Tibial artery (tissue), 4 donors: Measurements from ENCODE around the gene SLC5A9.
"Not testable (repeated sequence)": the region's sequence is repeated elsewhere in the genome, so short reads cannot be mapped to it uniquely, and the experiment has no call there.

Experiments
- DNase-seq, 2 donors: peaks; one replicate each; pipeline ENCODE4 v3.0.0-alpha.2; 2019
- H3K27ac ChIP-seq, 2 donors: fragments of 200-600 bp; sonication (generic) in 1 of 2; 1 replicate in 1 of 2; 2 replicates in 1 of 2; pipeline ENCODE4 v1.5.1; 2018 to 2019; ENCODE audit warnings: mild to moderate bottlenecking in 1 of 2
- H3K27me3 ChIP-seq, 2 donors: fragments of 200-600 bp; sonication (generic) in 1 of 2; one replicate each; pipeline versions ENCODE4 v1.5.1 to v1.6.0; 2016 to 2019
- H3K36me3 ChIP-seq, 3 donors: fragments of 200-600 bp; sonication (generic) in 2 of 3; one replicate each; pipeline ENCODE4 v1.5.1; 2016 to 2019; ENCODE audit warnings: mild to moderate bottlenecking in 2 of 3
- H3K4me1 ChIP-seq, 4 donors: fragments of 200-600 bp; sonication (generic) in 2 of 4; 1 replicate in 3 of 4; 2 replicates in 1 of 4; pipeline ENCODE4 v1.5.1; 2016 to 2019
- H3K4me3 ChIP-seq, 2 donors: fragments of 200-600 bp; sonication (generic) in 1 of 2; 1 replicate in 1 of 2; 2 replicates in 1 of 2; pipeline ENCODE4 v1.5.1; 2018 to 2019; ENCODE audit warnings: mild to moderate bottlenecking in 2 of 2
- H3K9me3 ChIP-seq, 3 donors: fragments of 200-600 bp; sonication (generic) in 1 of 3; one replicate each; pipeline ENCODE4 v1.5.1; 2016 to 2019
- CTCF ChIP-seq, 2 experiments: fragments of 200-600 bp in 1 of 2; fragments of 450-650 bp in 1 of 2; IDR thresholded peaks; one replicate each; pipeline ENCODE4 v1.5.1; 2017 to 2019; ENCODE audit warnings: antibody characterized with exemption in 2 of 2, mild to moderate bottlenecking in 1 of 2, moderate library complexity in 1 of 2
- intact Hi-C: fragments of 100-400 bp; cut with DNase I; formaldehyde crosslinking; loops from one replicate; pipeline ENCODE4 v1.15.0; 2023; ENCODE audit warnings: low total_unique reads

Gene SLC5A9

GRCh38 chr1:48284696-48285420 is 62.3 kb downstream of the SLC5A9 start:
- H3K4me3 ChIP-seq, intact Hi-C loops, H3K27me3 ChIP-seq, H3K36me3 ChIP-seq, H3K27ac ChIP-seq, DNase-seq, H3K4me1 ChIP-seq: not testable (repeated sequence)
- H3K9me3 ChIP-seq, result peaks cover 0 to 13% (median 0%) of the 10 kb centered on the region in 3 donors

GRCh38 chr1:48285525-48285924 is 63.0 kb downstream of the SLC5A9 start:
- no peak overlapping the region for H3K4me3 ChIP-seq
- intact Hi-C loops, result no loop called here
- no peak for TF ChIP-seq CTCF (IDR thresholded peaks at IDR 0.05)
- no peak overlapping the region for H3K27ac ChIP-seq
- DNase-seq, result no peak
- no peaks in the 10 kb centered on the region for H3K4me1 ChIP-seq
- no peaks in the 10 kb centered on the region for H3K27me3 ChIP-seq
- peaks cover 0 to 13% (median 0%) of the 10 kb centered on the region in 3 donors for H3K9me3 ChIP-seq
- no peaks in the 10 kb centered on the region for H3K36me3 ChIP-seq

DNA sequence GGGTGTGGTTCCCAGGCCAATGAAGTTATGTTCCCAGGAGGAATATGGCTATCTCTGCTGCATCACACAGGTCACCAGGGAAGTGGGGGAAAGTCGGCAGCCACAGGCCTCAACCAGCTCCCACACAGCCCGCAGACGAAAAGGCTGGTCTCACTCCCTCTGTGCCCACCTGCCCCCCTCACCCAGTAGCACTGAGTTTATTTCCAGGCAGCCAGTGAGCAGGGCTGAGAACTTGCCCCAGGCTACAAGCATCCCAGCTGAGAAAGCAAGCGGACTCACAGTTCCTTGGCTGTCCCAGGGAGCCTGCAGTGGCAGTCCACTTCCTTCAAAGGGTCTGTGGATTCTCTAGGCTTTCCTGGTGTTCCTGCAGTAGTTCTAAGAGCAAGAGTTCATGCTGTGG is 68.9 kb downstream of the SLC5A9 start:
- no peaks in the 10 kb centered on the region for H3K36me3 ChIP-seq
- no peaks in the 10 kb centered on the region for H3K27me3 ChIP-seq
- no peaks in the 10 kb centered on the region for H3K4me1 ChIP-seq
- TF ChIP-seq CTCF (IDR thresholded peaks at IDR 0.05), result no peak
- H3K9me3 ChIP-seq, result no peaks in the 10 kb centered on the region
- no peak for DNase-seq
- H3K4me3 ChIP-seq, result no peak overlapping the region
- no peak overlapping the region for H3K27ac ChIP-seq
- intact Hi-C loops, result no loop called here

DNA sequence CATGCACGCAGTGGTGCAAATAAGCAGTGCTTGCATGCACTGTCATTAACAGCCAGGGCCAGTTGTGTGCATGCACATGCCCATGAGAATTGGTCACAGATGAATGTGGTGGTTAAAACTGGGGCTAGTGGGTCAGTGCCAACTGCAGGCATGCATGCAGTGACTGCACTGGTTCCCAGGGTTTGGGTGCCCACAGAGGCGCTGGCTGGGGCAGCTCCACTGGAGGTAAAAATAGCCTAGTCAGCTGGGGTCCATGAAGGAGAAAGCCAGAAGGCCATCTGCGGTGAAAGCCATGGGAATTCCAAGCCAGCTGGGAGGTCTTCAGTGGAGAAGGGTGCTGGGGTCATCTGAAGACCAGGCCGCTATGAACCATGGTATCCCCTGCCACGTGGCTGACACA is 70.2 kb downstream of the SLC5A9 start:
- no peaks in the 10 kb centered on the region for H3K9me3 ChIP-seq
- H3K36me3 ChIP-seq, result no peaks in the 10 kb centered on the region
- H3K27me3 ChIP-seq, result no peaks in the 10 kb centered on the region
- no peak overlapping the region for H3K27ac ChIP-seq
- no peak overlapping the region for H3K4me3 ChIP-seq
- intact Hi-C loops, result no loop called here
- TF ChIP-seq CTCF (IDR thresholded peaks at IDR 0.05), result no peak
- DNase-seq, result no peak
- H3K4me1 ChIP-seq, result no peaks in the 10 kb centered on the region

DNA sequence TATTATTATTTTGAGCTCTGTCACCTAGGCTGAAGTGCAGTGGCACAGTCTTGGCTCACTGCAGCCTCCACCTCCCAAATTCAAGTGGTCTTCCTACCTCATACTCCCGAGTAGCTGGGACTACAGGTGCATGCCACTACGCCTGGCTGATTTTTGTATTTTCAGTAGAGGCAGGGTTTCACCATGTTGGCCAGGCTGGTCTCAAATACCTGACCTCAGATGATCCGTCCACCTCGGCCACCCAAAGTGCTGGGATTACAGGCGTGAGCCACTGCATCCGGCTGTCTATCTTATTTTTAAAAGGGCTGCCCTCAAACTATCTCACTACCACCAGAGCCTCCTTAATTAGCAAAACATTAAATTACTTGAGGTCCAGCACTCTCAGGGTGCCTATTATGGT is 71.6 kb downstream of the SLC5A9 start:
- DNase-seq, H3K27me3 ChIP-seq, intact Hi-C loops, H3K4me3 ChIP-seq, H3K27ac ChIP-seq, H3K4me1 ChIP-seq, H3K9me3 ChIP-seq: not testable (repeated sequence)
- peaks cover 0 to 12% (median 0%) of the 10 kb centered on the region in 3 donors for H3K36me3 ChIP-seq

- H3K36me3 ChIP-seq, result peaks cover 0 to 13% (median 0%) of the 10 kb centered on the region in 3 donors
- no peaks in the 10 kb centered on the region for H3K4me1 ChIP-seq
- no peak overlapping the region for H3K27ac ChIP-seq
- no peaks in the 10 kb centered on the region for H3K9me3 ChIP-seq
- intact Hi-C loops, result no loop called here
- no peak for DNase-seq
- H3K27me3 ChIP-seq, result no peaks in the 10 kb centered on the region
- H3K4me3 ChIP-seq, result no peak overlapping the region
- no peak for TF ChIP-seq CTCF (IDR thresholded peaks at IDR 0.05)
These were observed 72.1 kb downstream of the SLC5A9 start for GRCh38 chr1:48294656-48295055.
